HCT116 (cell line): ENCODE data around the gene NRCAM.

Experiments
- CTCF ChIP-seq, 3 experiments: fragments of 200-600 bp in 1 of 3; sonication (generic) in 1 of 3; IDR thresholded peaks in 2 of 3; conservative IDR thresholded peaks in 1 of 3; 2 replicates each; pipeline ENCODE4 v1.5.1; 2012 to 2017; ENCODE audit warnings: low read depth in 2 of 3, low read length in 2 of 3, antibody characterized with exemption in 1 of 3, borderline replicate concordance in 1 of 3, control low read depth in 1 of 3, mild to moderate bottlenecking in 1 of 3, mixed read lengths in 1 of 3, mixed run types in 1 of 3, moderate library complexity in 1 of 3; ENCODE audit not compliant: insufficient read depth in 1 of 3
- EZH2 ChIP-seq: fragments of 200-600 bp; sonication (generic); IDR thresholded peaks from 2 replicates; pipeline ENCODE4 v1.6.1; 2017; ENCODE audit warnings: antibody characterized with exemption, mixed run types
- JUND ChIP-seq: IDR thresholded peaks from 2 replicates; pipeline ENCODE4 v1.6.1; 2012
- POLR2A ChIP-seq: IDR thresholded peaks from 2 replicates; pipeline ENCODE4 v1.7.0; 2011; ENCODE audit warnings: borderline replicate concordance; ENCODE audit not compliant: insufficient read depth, insufficient read length; ENCODE audit errors: extremely low read depth
- RAD21 ChIP-seq: IDR thresholded peaks from 2 replicates; pipeline ENCODE4 v1.6.1; 2012; ENCODE audit warnings: low read depth, mild to moderate bottlenecking
- REST ChIP-seq: IDR thresholded peaks from 2 replicates; pipeline ENCODE4 v1.6.1; 2012; ENCODE audit warnings: low read depth
- SIN3A ChIP-seq: IDR thresholded peaks from 2 replicates; pipeline ENCODE4 v1.6.1; 2012; ENCODE audit warnings: low read depth
- SP1 ChIP-seq: IDR thresholded peaks from 2 replicates; pipeline ENCODE4 v1.6.1; 2012; ENCODE audit warnings: low read depth
- ZFX ChIP-seq: fragments of 450-650 bp; IDR thresholded peaks from 2 replicates; pipeline ENCODE4 v1.6.1; 2017

- TF ChIP-seq REST (no peak), CTCF (IDR thresholded peaks at IDR 0.05 in 2 of 3, conservative IDR thresholded peaks at IDR 0.05 in 1 of 3; ENCODE audit: borderline replicate concordance in 1 of 3, insufficient read depth in 1 of 3, low read depth in 2 of 3, low read length in 2 of 3) (no peak), SP1 (no peak), EZH2 (no peak), JUND (no peak), ZFX (no peak), SIN3A (no peak), POLR2A (no peak), RAD21 (no peak)
Measured at GRCh38 chr7:108170251-108170650, 286.0 kb downstream of the NRCAM start.
